ENCODE results near the gene GRK4. TPM values are rescaled to one million over a fixed set of nuclear protein-coding genes. Genes with fewer than 3 reads are reported as not detected.

The GRK4 gene
- total and polyA plus RNA-seq, 10 of the 15 experiments (the other 5 are each of a cell fraction or from before 2014, with no cell fraction given), result 1.1 to 4.0 (median 2.5) TPM

GRCh38 chr4:2932951-2933565, 30.3 kb upstream of the GRK4 start:
- POLR2A ChIA-PET, result no interaction called here
- intact Hi-C loops (cut with micrococcal nuclease; ENCODE audit: unreplicated experiment), result loop anchor here (5.0 kb wide), 2 partner anchors 81 to 171 kb away; no protein-coding TSS in a partner anchor

More at GRCh38 chr4:2932951-2933565, 30.3 kb upstream of the GRK4 start:
- Histone ChIP-seq H3K36me3 (ENCODE audit: control insufficient read depth in 2 of 2, insufficient read depth in 2 of 2, low read length in 1 of 2) (peaks cover 12 to 13% of the 10 kb centered on the region in 2 experiments; a peak in 3 of 4 replicates), H3K4me3 (peak overlapping the region; percentile 75), H2AFZ (ENCODE audit: control insufficient read depth, low read depth, low read length) (no peak overlapping the region), H3K9me3 (replicated peaks; ENCODE audit: control insufficient read depth, insufficient read depth, low read length) (no peaks in the 10 kb centered on the region), H3K4me2 (ENCODE audit: control insufficient read depth, insufficient read depth) (peak overlapping the region; percentile 66), H3K4me1 (ENCODE audit: control insufficient read depth, insufficient read depth, low read length) (peaks cover 40% of the 10 kb centered on the region), H3K79me2 (ENCODE audit: control insufficient read depth, insufficient read depth, low read length) (peaks cover 47% of the 10 kb centered on the region), H3K27me3 (replicated peaks in 1 of 2; ENCODE audit: control insufficient read depth in 2 of 2, insufficient read depth in 2 of 2, low read length in 1 of 2) (no peaks in the 10 kb centered on the region), H3K9ac (ENCODE audit: control insufficient read depth, insufficient read depth, low read length) (peak overlapping the region; percentile 62), H3K27ac (ENCODE audit: control insufficient read depth, insufficient read depth) (peak overlapping the region; percentile 65), H4K20me1 (ENCODE audit: control insufficient read depth, insufficient read depth) (no peaks in the 10 kb centered on the region)
- TF ChIP-seq MLLT1 (IDR thresholded peaks at IDR 0.05), result peak; percentile 60; the same call in 1 of the 2 replicates
- no peak for TF ChIP-seq MXI1 (IDR thresholded peaks at IDR 0.05; ENCODE audit: low read depth, low read length)
- TF ChIP-seq POLR2AphosphoS2 (IDR thresholded peaks at IDR 0.05; ENCODE audit: low read depth, low read length), result 0 out of 2 replicates have a peak, but pooled peaks have one; percentile 21
- no peak for TF ChIP-seq EP300 (IDR thresholded peaks at IDR 0.05; ENCODE audit: borderline replicate concordance in 1 of 2, control insufficient read depth in 1 of 2, low read depth in 2 of 2, low read length in 2 of 2)
- no peak for TF ChIP-seq MTA3 (IDR thresholded peaks at IDR 0.05; ENCODE audit: borderline replicate concordance, low read length)
- DNase-seq (ENCODE audit: low read depth, low spot score) (no peak), ATAC-seq (peak; percentile 1; the same call in 2 of the 3 replicates), FAIRE-seq (no peak)
- no TSS peak for BruUV-seq (replicated peaks)
- in situ Hi-C loops (cut with MboI), result loop anchor here (25.0 kb wide), 1 partner anchor 171 kb away; the partner anchor contains the start of gene TNIP2
- ChIA-PET SMC1A (ENCODE audit: uncharacterized antibody, unreplicated experiment) (no interaction called here), CTCF (interaction anchor here (0.6 to 0.7 kb wide), 3 partner anchors 15 to 214 kb away, joined by 3 read pairs; no protein-coding TSS in a partner anchor), RAD21 (ENCODE audit: unreplicated experiment) (no interaction called here)
- WGBS (ENCODE audit: insufficient coverage, insufficient replicate concordance, low lambda C conversion rate, missing lambda C conversion rate), result 41% methylated on average over 15 of the region's 15 CpGs
